ENCODE data around the gene MAPKAPK3.

DNA sequence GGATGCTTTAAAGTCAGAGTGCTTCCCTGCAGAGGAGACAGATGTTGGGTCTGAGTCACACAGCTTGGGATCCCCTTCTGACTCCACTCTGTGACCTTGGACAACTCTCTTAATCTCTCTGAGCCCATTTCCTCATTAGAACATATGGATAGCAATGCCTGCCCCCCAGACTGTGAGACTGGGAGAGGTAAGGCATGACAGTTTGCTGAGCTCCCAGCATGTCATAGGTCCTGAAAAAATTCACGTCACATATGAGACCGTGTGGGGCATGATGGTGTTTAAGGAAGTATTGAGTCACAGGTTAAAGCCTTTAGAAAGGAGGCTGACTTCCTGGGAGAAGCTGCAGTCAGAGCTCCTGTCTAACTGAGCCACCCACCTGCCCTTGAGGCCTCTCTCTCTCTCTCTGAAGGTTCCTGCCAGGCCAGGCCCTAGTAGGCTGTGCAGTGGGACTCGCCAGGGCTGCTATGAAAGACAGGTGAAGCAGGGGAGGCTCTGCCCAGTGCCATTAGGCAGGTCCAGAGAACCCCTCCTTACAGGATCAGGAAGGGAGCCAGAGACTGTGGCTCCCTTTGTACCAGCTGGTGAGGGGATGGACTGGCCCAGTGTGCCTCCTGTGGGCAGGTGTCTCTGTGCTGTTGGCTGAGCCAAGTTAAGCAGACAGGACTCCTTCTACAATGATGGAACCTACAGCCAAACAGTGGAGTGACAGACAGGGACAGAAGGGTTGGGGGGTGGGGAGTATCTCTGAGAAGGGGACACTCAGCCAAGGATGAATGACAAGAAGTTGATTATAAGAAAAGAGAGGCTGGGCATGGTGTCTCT lies 38.3 kb downstream of the MAPKAPK3 start:
- no peak for TF ChIP-seq EP300 (IDR thresholded peaks at IDR 0.05)
- TF ChIP-seq, protein P1, sequence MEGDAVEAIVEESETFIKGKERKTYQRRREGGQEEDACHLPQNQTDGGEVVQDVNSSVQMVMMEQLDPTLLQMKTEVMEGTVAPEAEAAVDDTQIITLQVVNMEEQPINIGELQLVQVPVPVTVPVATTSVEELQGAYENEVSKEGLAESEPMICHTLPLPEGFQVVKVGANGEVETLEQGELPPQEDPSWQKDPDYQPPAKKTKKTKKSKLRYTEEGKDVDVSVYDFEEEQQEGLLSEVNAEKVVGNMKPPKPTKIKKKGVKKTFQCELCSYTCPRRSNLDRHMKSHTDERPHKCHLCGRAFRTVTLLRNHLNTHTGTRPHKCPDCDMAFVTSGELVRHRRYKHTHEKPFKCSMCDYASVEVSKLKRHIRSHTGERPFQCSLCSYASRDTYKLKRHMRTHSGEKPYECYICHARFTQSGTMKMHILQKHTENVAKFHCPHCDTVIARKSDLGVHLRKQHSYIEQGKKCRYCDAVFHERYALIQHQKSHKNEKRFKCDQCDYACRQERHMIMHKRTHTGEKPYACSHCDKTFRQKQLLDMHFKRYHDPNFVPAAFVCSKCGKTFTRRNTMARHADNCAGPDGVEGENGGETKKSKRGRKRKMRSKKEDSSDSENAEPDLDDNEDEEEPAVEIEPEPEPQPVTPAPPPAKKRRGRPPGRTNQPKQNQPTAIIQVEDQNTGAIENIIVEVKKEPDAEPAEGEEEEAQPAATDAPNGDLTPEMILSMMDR (IDR thresholded peaks at IDR 0.05): no peak

Data from upper lobe of left lung (tissue), 4 donors.